ENCODE measurements around the gene CBX1.
"Not testable (repeated sequence)": the region's sequence is repeated elsewhere in the genome, so short reads cannot be mapped to it uniquely, and the experiment has no call there.

The CBX1 gene

GRCh38 chr17:48123111-48123510 is 21.8 kb upstream of the CBX1 start:
- DNase-seq = no peak

- no peak for DNase-seq
These were observed 21.4 kb upstream of the CBX1 start for GRCh38 chr17:48122665-48123045.

- no peak for DNase-seq
These were observed 20.8 kb upstream of the CBX1 start for GRCh38 chr17:48121923-48122664.

GRCh38 chr17:48113201-48113676 is 12.0 kb upstream of the CBX1 start:
- no peak for DNase-seq

GRCh38 chr17:48111937-48112241 is 10.6 kb upstream of the CBX1 start:
- no peak for DNase-seq

- DNase-seq = no peak
These were observed 9.5 kb upstream of the CBX1 start for GRCh38 chr17:48110761-48111160.

GRCh38 chr17:48107137-48108055 is 6.1 kb upstream of the CBX1 start, which contains the start of gene SNX11:
SNX11 (plus strand) TSS chr17:48107766; CDS start chr17:48112044, 4,278 bp downstream.
- DNase-seq = peak; percentile 84 to 87

GRCh38 chr17:48106802-48107136 is 5.5 kb upstream of the CBX1 start:
- DNase-seq = no peak

GRCh38 chr17:48104440-48104839 is 3.2 kb upstream of the CBX1 start:
- DNase-seq = no peak

- DNase-seq = peak in 1 of 2 donors; percentile 26
These were observed 1.8 kb upstream of the CBX1 start for GRCh38 chr17:48102798-48103715.

GRCh38 chr17:48102043-48102750 is 919 bp upstream of the CBX1 start:
- no peak for DNase-seq

GRCh38 chr17:48100591-48101011 is 677 bp downstream of the CBX1 start:
- no peak for DNase-seq

GRCh38 chr17:48100160-48100559 is 1.1 kb downstream of the CBX1 start:
- no peak for DNase-seq

GRCh38 chr17:48095611-48096010 is 5.7 kb downstream of the CBX1 start:
- no peak for DNase-seq

GRCh38 chr17:48093341-48094045 is 7.8 kb downstream of the CBX1 start:
- DNase-seq = no peak

- no peak for DNase-seq
These were observed 16.3 kb downstream of the CBX1 start for GRCh38 chr17:48084932-48085331.

GRCh38 chr17:48081858-48082257 is 19.4 kb downstream of the CBX1 start:
- DNase-seq = no peak

- not testable (repeated sequence) for DNase-seq
These were observed 24.1 kb downstream of the CBX1 start for GRCh38 chr17:48077152-48077551.

- peak; percentile 64 to 74 for DNase-seq
These were observed 26.8 kb downstream of the CBX1 start for GRCh38 chr17:48074322-48075081.

GRCh38 chr17:48073566-48074094 is 27.6 kb downstream of the CBX1 start:
- not testable (repeated sequence) for DNase-seq

GRCh38 chr17:48072811-48073210 is 28.5 kb downstream of the CBX1 start:
- not testable (repeated sequence) for DNase-seq
